BLaER1 (cell line): ENCODE results near the gene ADCY4.

ENCODE experiments used
- H3K27ac ChIP-seq: shearing (Covaris generic); formaldehyde crosslinking; 2 replicates; pipeline ENCODE4 v1.8.1; 2022
- H3K27me3 ChIP-seq: shearing (Covaris generic); formaldehyde crosslinking; 2 replicates; pipeline ENCODE4 v1.8.1; 2022
- H3K36me3 ChIP-seq: shearing (Covaris generic); formaldehyde crosslinking; 2 replicates; pipeline ENCODE4 v1.8.1; 2022
- H3K4me1 ChIP-seq: shearing (Covaris generic); formaldehyde crosslinking; 2 replicates; pipeline ENCODE4 v1.8.1; 2022
- H3K4me2 ChIP-seq: shearing (Covaris generic); formaldehyde crosslinking; 2 replicates; pipeline ENCODE4 v1.8.1; 2022
- H3K4me3 ChIP-seq: shearing (Covaris generic); formaldehyde crosslinking; 2 replicates; pipeline ENCODE4 v1.8.1; 2022
- H3K9ac ChIP-seq: shearing (Covaris generic); formaldehyde crosslinking; 2 replicates; pipeline ENCODE4 v1.8.1; 2022
- H3K9me3 ChIP-seq: shearing (Covaris generic); formaldehyde crosslinking; 2 replicates; pipeline ENCODE4 v1.8.1; 2022
- H4K20me1 ChIP-seq: shearing (Covaris generic); formaldehyde crosslinking; 2 replicates; pipeline ENCODE4 v1.8.1; 2022
- Cebpa-rat ChIP-seq: shearing (Covaris generic); IDR thresholded peaks from 2 replicates; pipeline ENCODE4 v1.8.1; 2022

ADCY4 gene

GRCh38 chr14:24279301-24280186 lies 55.3 kb downstream of the ADCY4 start:
- peak overlapping the region; percentile 57 for H3K27ac ChIP-seq
- no peaks in the 10 kb centered on the region for H3K36me3 ChIP-seq
- peaks cover 30% of the 10 kb centered on the region for H3K4me1 ChIP-seq
- peak overlapping the region; percentile 12; the same call in 1 of the 2 replicates for H3K9ac ChIP-seq
- H3K27me3 ChIP-seq, result no peaks in the 10 kb centered on the region
- no peak for TF ChIP-seq Cebpa-rat
- peak overlapping the region; percentile 78 for H3K4me2 ChIP-seq
- no peaks in the 10 kb centered on the region for H4K20me1 ChIP-seq
- no peaks in the 10 kb centered on the region for H3K9me3 ChIP-seq
- H3K4me3 ChIP-seq, result no peak overlapping the region

GRCh38 chr14:24278424-24278823 lies 56.4 kb downstream of the ADCY4 start:
- H3K27ac ChIP-seq, result no peak overlapping the region
- no peaks in the 10 kb centered on the region for H3K27me3 ChIP-seq
- TF ChIP-seq Cebpa-rat, result no peak
- H4K20me1 ChIP-seq, result no peaks in the 10 kb centered on the region
- H3K36me3 ChIP-seq, result no peaks in the 10 kb centered on the region
- H3K9ac ChIP-seq, result no peak overlapping the region
- 0 out of 2 replicates have a peak overlapping the region, but pooled peaks have one; percentile 78 for H3K4me2 ChIP-seq
- peaks cover 30% of the 10 kb centered on the region for H3K4me1 ChIP-seq
- no peak overlapping the region for H3K4me3 ChIP-seq
- no peaks in the 10 kb centered on the region for H3K9me3 ChIP-seq

- Histone ChIP-seq H4K20me1 (no peaks in the 10 kb centered on the region), H3K4me3 (no peak overlapping the region), H3K27ac (peak overlapping the region; percentile 38; the same call in 1 of the 2 replicates), H3K4me1 (peaks cover 30% of the 10 kb centered on the region), H3K9ac (no peak overlapping the region), H3K9me3 (no peaks in the 10 kb centered on the region), H3K4me2 (peak overlapping the region; percentile 42), H3K36me3 (no peaks in the 10 kb centered on the region), H3K27me3 (no peaks in the 10 kb centered on the region)
- TF ChIP-seq Cebpa-rat, result no peak
Observed at GRCh38 chr14:24277606-24278321, 57.1 kb downstream of the ADCY4 start.

- Histone ChIP-seq H3K4me3 (no peak overlapping the region), H3K27me3 (no peaks in the 10 kb centered on the region), H3K27ac (no peak overlapping the region), H3K4me2 (no peak overlapping the region), H3K9ac (no peak overlapping the region), H3K4me1 (peaks cover 36% of the 10 kb centered on the region), H4K20me1 (no peaks in the 10 kb centered on the region), H3K9me3 (no peaks in the 10 kb centered on the region), H3K36me3 (no peaks in the 10 kb centered on the region)
- TF ChIP-seq Cebpa-rat, result no peak
Observed at GRCh38 chr14:24277071-24277470, 57.8 kb downstream of the ADCY4 start.

- Histone ChIP-seq H3K27ac (no peak overlapping the region), H3K27me3 (no peaks in the 10 kb centered on the region), H3K36me3 (peaks cover 10% of the 10 kb centered on the region), H3K4me1 (peaks cover 34% of the 10 kb centered on the region), H3K4me3 (no peak overlapping the region), H3K9me3 (no peaks in the 10 kb centered on the region), H4K20me1 (no peaks in the 10 kb centered on the region), H3K9ac (no peak overlapping the region), H3K4me2 (no peak overlapping the region)
- TF ChIP-seq Cebpa-rat, result no peak
Observed at GRCh38 chr14:24274101-24274543, 60.7 kb downstream of the ADCY4 start.

- H3K27ac ChIP-seq, result no peak overlapping the region
- H3K4me3 ChIP-seq, result no peak overlapping the region
- no peak for TF ChIP-seq Cebpa-rat
- H3K9ac ChIP-seq, result no peak overlapping the region
- H4K20me1 ChIP-seq, result no peaks in the 10 kb centered on the region
- no peak overlapping the region for H3K4me2 ChIP-seq
- H3K4me1 ChIP-seq, result peaks cover 28% of the 10 kb centered on the region
- peaks cover 11% of the 10 kb centered on the region for H3K36me3 ChIP-seq
- H3K9me3 ChIP-seq, result no peaks in the 10 kb centered on the region
- no peaks in the 10 kb centered on the region for H3K27me3 ChIP-seq
Observed at GRCh38 chr14:24273422-24273998, 61.4 kb downstream of the ADCY4 start.

GRCh38 chr14:24272467-24272866 lies 62.4 kb downstream of the ADCY4 start:
- Histone ChIP-seq H3K27ac (no peak overlapping the region), H4K20me1 (no peaks in the 10 kb centered on the region), H3K4me1 (peaks cover 18% of the 10 kb centered on the region), H3K4me3 (no peak overlapping the region), H3K36me3 (peaks cover 15% of the 10 kb centered on the region), H3K27me3 (no peaks in the 10 kb centered on the region), H3K4me2 (peak overlapping the region; percentile 89), H3K9me3 (no peaks in the 10 kb centered on the region), H3K9ac (no peak overlapping the region)
- TF ChIP-seq Cebpa-rat, result no peak

GRCh38 chr14:24271834-24272263 lies 63.0 kb downstream of the ADCY4 start:
- no peaks in the 10 kb centered on the region for H3K9me3 ChIP-seq
- peak overlapping the region; percentile 96 for H3K27ac ChIP-seq
- H4K20me1 ChIP-seq, result no peaks in the 10 kb centered on the region
- peak overlapping the region; percentile 89 for H3K4me2 ChIP-seq
- H3K9ac ChIP-seq, result peak overlapping the region; percentile 92
- TF ChIP-seq Cebpa-rat, result no peak
- no peaks in the 10 kb centered on the region for H3K27me3 ChIP-seq
- H3K4me3 ChIP-seq, result peak overlapping the region; percentile 75
- peaks cover 18% of the 10 kb centered on the region for H3K4me1 ChIP-seq
- peaks cover 21% of the 10 kb centered on the region for H3K36me3 ChIP-seq

- H3K4me2 ChIP-seq, result peak within 1 kb of the TSS; percentile 89
- H3K9ac ChIP-seq, result peak within 1 kb of the TSS; percentile 92
- peaks cover 27% of the 10 kb centered on the region for H3K36me3 ChIP-seq
- H3K9me3 ChIP-seq, result no peaks in the 10 kb centered on the region
- peak within 1 kb of the TSS; percentile 96 for H3K27ac ChIP-seq
- TF ChIP-seq Cebpa-rat, result no peak
- no peaks in the 10 kb centered on the region for H3K27me3 ChIP-seq
- H4K20me1 ChIP-seq, result no peaks in the 10 kb centered on the region
- H3K4me3 ChIP-seq, result peak within 1 kb of the TSS; percentile 75
- H3K4me1 ChIP-seq, result peaks cover 23% of the 10 kb centered on the region
Observed at GRCh38 chr14:24271134-24271833, 63.6 kb downstream of the ADCY4 start, which contains the start of gene RABGGTA. Gene RABGGTA, minus strand, starts transcription at chr14:24271597. Its CDS starts 482 bp downstream, at chr14:24271115.
